ENCODE data around the gene CARNS1. TPM values are rescaled to one million over a fixed set of nuclear protein-coding genes. Genes with fewer than 3 reads are reported as not detected.

CARNS1 gene
- total and polyA plus RNA-seq, 9 of the 15 experiments (the other 6 are each of a cell fraction or from before 2014, with no cell fraction given), result 0.01 to 0.18 (median 0.06) TPM; not detected in 3

DNA sequence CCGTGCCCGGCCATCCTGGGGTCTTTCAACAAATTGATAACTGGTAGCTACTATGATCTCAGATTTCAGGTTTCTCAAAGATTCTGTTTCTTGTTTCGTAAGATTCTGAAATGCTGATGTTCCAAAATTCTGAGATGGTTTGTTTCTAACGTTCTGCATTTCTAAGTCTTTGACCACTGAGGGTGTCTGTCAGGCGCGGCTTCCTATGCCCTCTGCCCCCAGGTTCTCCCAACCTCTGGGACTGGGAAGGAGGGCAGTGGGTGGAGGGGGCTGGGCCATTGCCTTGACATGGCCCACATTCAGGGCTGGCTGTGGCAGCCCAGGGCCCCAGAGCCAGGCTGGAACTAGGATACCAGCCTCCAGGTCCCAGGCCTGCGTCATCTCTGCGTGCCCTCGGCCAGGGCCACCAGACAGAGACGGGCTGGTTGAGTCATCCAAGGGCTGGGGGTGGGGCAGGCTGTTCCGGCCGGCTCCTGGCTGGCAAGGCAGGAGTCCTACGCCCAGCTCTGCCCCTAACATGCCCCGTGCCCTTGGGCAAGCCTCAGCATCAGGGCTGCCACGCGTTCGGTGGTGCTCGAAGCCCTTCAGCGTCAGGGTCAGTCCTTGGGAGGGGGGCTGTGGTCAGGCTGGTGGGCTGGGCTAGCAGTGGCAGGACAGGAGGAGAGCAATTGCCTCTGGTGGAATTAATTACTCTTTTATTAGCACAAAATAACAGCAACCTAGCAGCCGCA lies 48.4 kb downstream of the CARNS1 start (continued):
- TF ChIP-seq SAP30 (IDR thresholded peaks at IDR 0.05; ENCODE audit: borderline replicate concordance, insufficient read depth, low read depth, low read length, poor library complexity, severe bottlenecking), result peak; percentile 19
- 0 out of 2 replicates have a peak, but pooled peaks have one; percentile 15 for TF ChIP-seq MEF2D (tag; conservative IDR thresholded peaks at IDR 0.05; ENCODE audit: low read depth)
- TF ChIP-seq CSDE1 (IDR thresholded peaks at IDR 0.05), result peak in 1 of 2 experiments; percentile 51; a peak in 1 of 4 replicates
- no peak for TF ChIP-seq ARID2 (IDR thresholded peaks at IDR 0.05)
- no peak for TF ChIP-seq YBX1 (IDR thresholded peaks at IDR 0.05)
- TF ChIP-seq ZBED1 (IDR thresholded peaks at IDR 0.05), result peak; percentile 62; the same call in 1 of the 2 replicates
- TF ChIP-seq, protein P1, sequence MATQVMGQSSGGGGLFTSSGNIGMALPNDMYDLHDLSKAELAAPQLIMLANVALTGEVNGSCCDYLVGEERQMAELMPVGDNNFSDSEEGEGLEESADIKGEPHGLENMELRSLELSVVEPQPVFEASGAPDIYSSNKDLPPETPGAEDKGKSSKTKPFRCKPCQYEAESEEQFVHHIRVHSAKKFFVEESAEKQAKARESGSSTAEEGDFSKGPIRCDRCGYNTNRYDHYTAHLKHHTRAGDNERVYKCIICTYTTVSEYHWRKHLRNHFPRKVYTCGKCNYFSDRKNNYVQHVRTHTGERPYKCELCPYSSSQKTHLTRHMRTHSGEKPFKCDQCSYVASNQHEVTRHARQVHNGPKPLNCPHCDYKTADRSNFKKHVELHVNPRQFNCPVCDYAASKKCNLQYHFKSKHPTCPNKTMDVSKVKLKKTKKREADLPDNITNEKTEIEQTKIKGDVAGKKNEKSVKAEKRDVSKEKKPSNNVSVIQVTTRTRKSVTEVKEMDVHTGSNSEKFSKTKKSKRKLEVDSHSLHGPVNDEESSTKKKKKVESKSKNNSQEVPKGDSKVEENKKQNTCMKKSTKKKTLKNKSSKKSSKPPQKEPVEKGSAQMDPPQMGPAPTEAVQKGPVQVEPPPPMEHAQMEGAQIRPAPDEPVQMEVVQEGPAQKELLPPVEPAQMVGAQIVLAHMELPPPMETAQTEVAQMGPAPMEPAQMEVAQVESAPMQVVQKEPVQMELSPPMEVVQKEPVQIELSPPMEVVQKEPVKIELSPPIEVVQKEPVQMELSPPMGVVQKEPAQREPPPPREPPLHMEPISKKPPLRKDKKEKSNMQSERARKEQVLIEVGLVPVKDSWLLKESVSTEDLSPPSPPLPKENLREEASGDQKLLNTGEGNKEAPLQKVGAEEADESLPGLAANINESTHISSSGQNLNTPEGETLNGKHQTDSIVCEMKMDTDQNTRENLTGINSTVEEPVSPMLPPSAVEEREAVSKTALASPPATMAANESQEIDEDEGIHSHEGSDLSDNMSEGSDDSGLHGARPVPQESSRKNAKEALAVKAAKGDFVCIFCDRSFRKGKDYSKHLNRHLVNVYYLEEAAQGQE (IDR thresholded peaks at IDR 0.05; ENCODE audit: borderline replicate concordance), result 0 out of 2 replicates have a peak, but pooled peaks have one; percentile 22
- TF ChIP-seq, protein P1 (CRISPR knock-in tag; IDR thresholded peaks at IDR 0.05; ENCODE audit: low read depth), result 0 out of 2 replicates have a peak, but pooled peaks have one; percentile 25
- peak; percentile 56; the same call in 1 of the 2 replicates for TF ChIP-seq RNF2 (IDR thresholded peaks at IDR 0.05)
- no peak for TF ChIP-seq HNRNPK (IDR thresholded peaks at IDR 0.05; ENCODE audit: low read depth, low read length, poor library complexity, severe bottlenecking)
- TF ChIP-seq, protein P2, sequence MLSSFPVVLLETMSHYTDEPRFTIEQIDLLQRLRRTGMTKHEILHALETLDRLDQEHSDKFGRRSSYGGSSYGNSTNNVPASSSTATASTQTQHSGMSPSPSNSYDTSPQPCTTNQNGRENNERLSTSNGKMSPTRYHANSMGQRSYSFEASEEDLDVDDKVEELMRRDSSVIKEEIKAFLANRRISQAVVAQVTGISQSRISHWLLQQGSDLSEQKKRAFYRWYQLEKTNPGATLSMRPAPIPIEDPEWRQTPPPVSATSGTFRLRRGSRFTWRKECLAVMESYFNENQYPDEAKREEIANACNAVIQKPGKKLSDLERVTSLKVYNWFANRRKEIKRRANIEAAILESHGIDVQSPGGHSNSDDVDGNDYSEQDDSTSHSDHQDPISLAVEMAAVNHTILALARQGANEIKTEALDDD (IDR thresholded peaks at IDR 0.05), result no peak
- TF ChIP-seq ZNF212 (CRISPR knock-in tag; IDR thresholded peaks at IDR 0.05), result 0 out of 2 replicates have a peak, but pooled peaks have one; percentile 45
- TF ChIP-seq, protein P3, sequence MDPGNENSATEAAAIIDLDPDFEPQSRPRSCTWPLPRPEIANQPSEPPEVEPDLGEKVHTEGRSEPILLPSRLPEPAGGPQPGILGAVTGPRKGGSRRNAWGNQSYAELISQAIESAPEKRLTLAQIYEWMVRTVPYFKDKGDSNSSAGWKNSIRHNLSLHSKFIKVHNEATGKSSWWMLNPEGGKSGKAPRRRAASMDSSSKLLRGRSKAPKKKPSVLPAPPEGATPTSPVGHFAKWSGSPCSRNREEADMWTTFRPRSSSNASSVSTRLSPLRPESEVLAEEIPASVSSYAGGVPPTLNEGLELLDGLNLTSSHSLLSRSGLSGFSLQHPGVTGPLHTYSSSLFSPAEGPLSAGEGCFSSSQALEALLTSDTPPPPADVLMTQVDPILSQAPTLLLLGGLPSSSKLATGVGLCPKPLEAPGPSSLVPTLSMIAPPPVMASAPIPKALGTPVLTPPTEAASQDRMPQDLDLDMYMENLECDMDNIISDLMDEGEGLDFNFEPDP (CRISPR knock-in tag; IDR thresholded peaks at IDR 0.05), result 0 out of 2 replicates have a peak, but pooled peaks have one; percentile 37
- TF ChIP-seq POLR2A (conservative IDR thresholded peaks at IDR 0.05), result peak; percentile 38; the same call in 1 of the 2 replicates
- TF ChIP-seq ATF1 (CRISPR knock-in tag; IDR thresholded peaks at IDR 0.05), result peak; percentile 72; the same call in 1 of the 2 replicates
- peak; percentile 95 for TF ChIP-seq ATF1 (tag; IDR thresholded peaks at IDR 0.05)

Data from K562 (cell line).